ENCODE results near the gene FLNB.

GRCh38 chr3:58073301-58074108 lies 65.3 kb downstream of the FLNB start:
- TF ChIP-seq EP300 (IDR thresholded peaks at IDR 0.05; ENCODE audit: borderline replicate concordance) (no peak), CEBPB (IDR thresholded peaks at IDR 0.05) (no peak), TEAD4 (IDR thresholded peaks at IDR 0.05) (no peak), TCF12 (IDR thresholded peaks at IDR 0.05; ENCODE audit: low read depth) (no peak), NFIC (IDR thresholded peaks at IDR 0.05) (no peak), FOXM1 (IDR thresholded peaks at IDR 0.05; ENCODE audit: borderline replicate concordance, low read depth) (no peak), RAD21 (IDR thresholded peaks at IDR 0.05; ENCODE audit: low read depth) (no peak), YY1 (IDR thresholded peaks at IDR 0.05; ENCODE audit: low read depth) (no peak), EGR1 (IDR thresholded peaks at IDR 0.05) (no peak), ZBTB7A (IDR thresholded peaks at IDR 0.05; ENCODE audit: low read depth) (no peak)
- TF ChIP-seq, protein P1, sequence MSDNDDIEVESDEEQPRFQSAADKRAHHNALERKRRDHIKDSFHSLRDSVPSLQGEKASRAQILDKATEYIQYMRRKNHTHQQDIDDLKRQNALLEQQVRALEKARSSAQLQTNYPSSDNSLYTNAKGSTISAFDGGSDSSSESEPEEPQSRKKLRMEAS (IDR thresholded peaks at IDR 0.05) = no peak
- TF ChIP-seq, protein P2, sequence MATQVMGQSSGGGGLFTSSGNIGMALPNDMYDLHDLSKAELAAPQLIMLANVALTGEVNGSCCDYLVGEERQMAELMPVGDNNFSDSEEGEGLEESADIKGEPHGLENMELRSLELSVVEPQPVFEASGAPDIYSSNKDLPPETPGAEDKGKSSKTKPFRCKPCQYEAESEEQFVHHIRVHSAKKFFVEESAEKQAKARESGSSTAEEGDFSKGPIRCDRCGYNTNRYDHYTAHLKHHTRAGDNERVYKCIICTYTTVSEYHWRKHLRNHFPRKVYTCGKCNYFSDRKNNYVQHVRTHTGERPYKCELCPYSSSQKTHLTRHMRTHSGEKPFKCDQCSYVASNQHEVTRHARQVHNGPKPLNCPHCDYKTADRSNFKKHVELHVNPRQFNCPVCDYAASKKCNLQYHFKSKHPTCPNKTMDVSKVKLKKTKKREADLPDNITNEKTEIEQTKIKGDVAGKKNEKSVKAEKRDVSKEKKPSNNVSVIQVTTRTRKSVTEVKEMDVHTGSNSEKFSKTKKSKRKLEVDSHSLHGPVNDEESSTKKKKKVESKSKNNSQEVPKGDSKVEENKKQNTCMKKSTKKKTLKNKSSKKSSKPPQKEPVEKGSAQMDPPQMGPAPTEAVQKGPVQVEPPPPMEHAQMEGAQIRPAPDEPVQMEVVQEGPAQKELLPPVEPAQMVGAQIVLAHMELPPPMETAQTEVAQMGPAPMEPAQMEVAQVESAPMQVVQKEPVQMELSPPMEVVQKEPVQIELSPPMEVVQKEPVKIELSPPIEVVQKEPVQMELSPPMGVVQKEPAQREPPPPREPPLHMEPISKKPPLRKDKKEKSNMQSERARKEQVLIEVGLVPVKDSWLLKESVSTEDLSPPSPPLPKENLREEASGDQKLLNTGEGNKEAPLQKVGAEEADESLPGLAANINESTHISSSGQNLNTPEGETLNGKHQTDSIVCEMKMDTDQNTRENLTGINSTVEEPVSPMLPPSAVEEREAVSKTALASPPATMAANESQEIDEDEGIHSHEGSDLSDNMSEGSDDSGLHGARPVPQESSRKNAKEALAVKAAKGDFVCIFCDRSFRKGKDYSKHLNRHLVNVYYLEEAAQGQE (IDR thresholded peaks at IDR 0.05; ENCODE audit: low read depth) = no peak

Measured in Ishikawa (cell line).